ENCODE data around the gene EMC7.

GRCh38 chr15:34049112-34049511, 52.5 kb downstream of the EMC7 start:
- TF ChIP-seq, protein P1, sequence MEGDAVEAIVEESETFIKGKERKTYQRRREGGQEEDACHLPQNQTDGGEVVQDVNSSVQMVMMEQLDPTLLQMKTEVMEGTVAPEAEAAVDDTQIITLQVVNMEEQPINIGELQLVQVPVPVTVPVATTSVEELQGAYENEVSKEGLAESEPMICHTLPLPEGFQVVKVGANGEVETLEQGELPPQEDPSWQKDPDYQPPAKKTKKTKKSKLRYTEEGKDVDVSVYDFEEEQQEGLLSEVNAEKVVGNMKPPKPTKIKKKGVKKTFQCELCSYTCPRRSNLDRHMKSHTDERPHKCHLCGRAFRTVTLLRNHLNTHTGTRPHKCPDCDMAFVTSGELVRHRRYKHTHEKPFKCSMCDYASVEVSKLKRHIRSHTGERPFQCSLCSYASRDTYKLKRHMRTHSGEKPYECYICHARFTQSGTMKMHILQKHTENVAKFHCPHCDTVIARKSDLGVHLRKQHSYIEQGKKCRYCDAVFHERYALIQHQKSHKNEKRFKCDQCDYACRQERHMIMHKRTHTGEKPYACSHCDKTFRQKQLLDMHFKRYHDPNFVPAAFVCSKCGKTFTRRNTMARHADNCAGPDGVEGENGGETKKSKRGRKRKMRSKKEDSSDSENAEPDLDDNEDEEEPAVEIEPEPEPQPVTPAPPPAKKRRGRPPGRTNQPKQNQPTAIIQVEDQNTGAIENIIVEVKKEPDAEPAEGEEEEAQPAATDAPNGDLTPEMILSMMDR (IDR thresholded peaks at IDR 0.05): no peak
- no peak for TF ChIP-seq EP300 (IDR thresholded peaks at IDR 0.05)

Data from tibial nerve (tissue), 4 donors.